NT2/D1 (cell line): ENCODE data around the gene TMCC1.
A peak's percentile ranks its signal among the peaks of the same experiment; 100 is the strongest.

ENCODE experiments used
- DNase-seq: peaks from one replicate; pipeline ENCODE4 v3.0.0-alpha.2; 2011; ENCODE audit warnings: low read depth, low spot score
- H3K27me3 ChIP-seq: 2 replicates; pipeline ENCODE4 v1.6.0; 2011; ENCODE audit warnings: mild to moderate bottlenecking; ENCODE audit not compliant: insufficient read length, insufficient read depth
- H3K36me3 ChIP-seq: 2 replicates; pipeline ENCODE4 v1.6.1; 2011; ENCODE audit warnings: mild to moderate bottlenecking, low read length, mixed read lengths; ENCODE audit not compliant: insufficient read depth, insufficient read length
- H3K4me1 ChIP-seq: 2 replicates; pipeline ENCODE4 v1.5.1; 2011; ENCODE audit not compliant: insufficient read depth, insufficient read length
- H3K4me3 ChIP-seq: 2 replicates; pipeline ENCODE4 v1.5.1; 2011; ENCODE audit warnings: low read depth; ENCODE audit not compliant: insufficient read length
- H3K9ac ChIP-seq: 2 replicates; pipeline ENCODE4 v1.6.0; 2011; ENCODE audit warnings: low read depth; ENCODE audit not compliant: insufficient read length
- H3K9me3 ChIP-seq: 2 replicates; pipeline ENCODE4 v1.5.1; 2011; ENCODE audit warnings: mild to moderate bottlenecking, low read length; ENCODE audit not compliant: insufficient read depth
- SUZ12 ChIP-seq: IDR thresholded peaks from 2 replicates; pipeline ENCODE4 v1.6.1; 2011; ENCODE audit not compliant: insufficient read length, insufficient read depth; ENCODE audit errors: extremely low read depth
- YY1 ChIP-seq: IDR thresholded peaks from 2 replicates; pipeline ENCODE4 v1.6.1; 2011; ENCODE audit not compliant: insufficient read length, insufficient read depth
- ZNF274 ChIP-seq: IDR thresholded peaks from 2 replicates; pipeline ENCODE4 v1.6.1; 2011; ENCODE audit warnings: mild to moderate bottlenecking, low read depth, low read length

The TMCC1 gene

DNA sequence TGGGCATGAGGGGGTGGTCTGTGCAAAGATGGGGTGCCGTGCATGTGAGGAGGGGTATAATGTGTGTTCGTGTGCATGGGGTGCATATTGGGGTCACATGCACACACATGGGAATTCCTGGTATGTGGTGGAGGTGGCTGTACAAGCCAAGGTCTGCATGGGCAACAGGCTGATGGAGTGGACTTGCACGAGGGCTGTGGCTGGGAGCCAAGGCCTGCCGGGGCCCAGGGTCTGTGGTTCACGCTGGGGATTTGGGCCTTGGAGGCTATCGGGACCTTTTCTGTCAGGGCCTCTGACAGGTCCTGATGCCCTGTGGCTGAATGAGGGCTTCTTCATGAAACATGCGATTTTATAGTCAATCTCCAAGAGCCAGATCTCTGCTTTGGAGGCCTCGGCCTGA lies 277.2 kb downstream of the TMCC1 start:
- TF ChIP-seq SUZ12, result no peak
- no peak for DNase-seq
- Histone ChIP-seq H3K4me1 (peaks cover 30% of the 10 kb centered on the region), H3K36me3 (no peaks in the 10 kb centered on the region), H3K4me3 (no peak overlapping the region), H3K9ac (no peak overlapping the region), H3K9me3 (no peaks in the 10 kb centered on the region), H3K27me3 (no peaks in the 10 kb centered on the region)

DNA sequence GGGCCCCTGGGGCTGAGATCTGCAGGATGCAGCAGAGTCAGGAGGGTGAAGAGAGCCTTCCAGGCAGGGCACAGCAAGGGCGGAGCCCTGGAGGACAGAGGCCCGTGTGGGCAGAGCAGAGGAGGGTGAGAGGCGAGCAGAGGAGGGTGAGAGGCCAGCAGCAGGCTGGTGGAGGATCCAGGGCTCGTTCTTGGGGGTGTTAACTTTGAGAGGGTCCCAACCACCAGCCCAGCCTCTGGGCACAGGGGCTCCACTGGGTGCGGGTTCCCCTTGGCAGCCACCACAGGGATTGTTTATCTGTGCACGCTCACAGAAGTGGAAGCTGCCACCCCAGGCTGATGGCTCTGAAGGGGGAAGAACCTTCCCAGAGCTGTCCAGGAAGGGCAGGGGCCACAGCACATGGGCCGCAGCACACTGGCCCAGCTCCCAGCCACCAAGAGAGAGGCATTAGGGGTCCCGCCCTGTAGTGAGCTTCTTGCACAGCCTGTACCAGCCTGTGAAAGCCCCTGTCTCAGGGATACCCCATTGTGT lies 277.7 kb downstream of the TMCC1 start:
- no peak overlapping the region for H3K4me3 ChIP-seq
- no peak overlapping the region for H3K9ac ChIP-seq
- no peaks in the 10 kb centered on the region for H3K27me3 ChIP-seq
- H3K4me1 ChIP-seq, result peaks cover 29% of the 10 kb centered on the region
- no peaks in the 10 kb centered on the region for H3K36me3 ChIP-seq
- no peak for TF ChIP-seq SUZ12
- TF ChIP-seq ZNF274, result no peak
- no peak for TF ChIP-seq YY1
- no peaks in the 10 kb centered on the region for H3K9me3 ChIP-seq
- DNase-seq, result no peak

DNA sequence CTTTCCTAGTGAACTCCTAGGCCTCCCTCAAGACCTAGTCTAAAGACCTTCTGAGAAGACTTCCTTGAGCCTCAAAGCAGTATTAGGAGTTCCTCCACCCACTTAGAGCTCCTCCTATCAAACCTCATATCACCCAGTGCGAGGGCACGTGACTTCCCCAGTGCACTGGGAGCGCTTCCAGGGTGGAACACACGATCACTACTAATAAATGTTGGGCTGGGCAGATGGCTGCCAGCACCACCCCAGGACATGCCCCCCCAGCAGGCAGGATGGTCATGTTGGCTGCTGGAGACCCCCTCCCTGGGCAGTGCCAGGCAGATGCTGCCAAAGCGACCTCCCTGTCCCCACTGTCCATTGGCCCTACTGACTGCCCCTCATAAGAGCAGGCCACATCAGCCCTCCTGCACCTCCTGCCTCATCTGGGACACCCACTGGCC lies 278.6 kb downstream of the TMCC1 start:
- TF ChIP-seq SUZ12 (no peak), YY1 (no peak), ZNF274 (no peak)
- H3K9ac ChIP-seq, result no peak overlapping the region
- H3K4me3 ChIP-seq, result no peak overlapping the region
- no peaks in the 10 kb centered on the region for H3K9me3 ChIP-seq
- H3K27me3 ChIP-seq, result no peaks in the 10 kb centered on the region
- H3K4me1 ChIP-seq, result peaks cover 29% of the 10 kb centered on the region
- H3K36me3 ChIP-seq, result no peaks in the 10 kb centered on the region
- DNase-seq, result no peak

DNA sequence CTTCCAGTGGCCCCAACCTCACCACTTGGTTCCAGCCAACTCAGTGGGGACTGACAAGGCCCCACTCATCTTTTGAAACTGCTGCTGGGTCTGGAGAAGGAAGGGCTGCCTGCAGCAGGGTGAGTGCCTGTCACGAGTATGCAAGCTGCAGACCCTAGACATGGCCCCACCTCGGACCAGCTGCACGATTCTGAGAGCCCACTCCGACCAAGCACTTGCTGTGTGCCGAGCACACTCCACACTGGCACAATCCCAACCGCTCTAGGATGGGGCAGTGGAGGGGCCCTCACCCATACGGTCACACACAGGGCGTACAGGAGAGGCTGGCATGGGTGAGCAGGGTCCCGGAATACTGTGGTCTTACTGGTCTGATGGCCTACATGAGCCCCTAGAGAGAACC lies 279.1 kb downstream of the TMCC1 start:
- H3K27me3 ChIP-seq, result no peaks in the 10 kb centered on the region
- TF ChIP-seq YY1 (no peak), ZNF274 (no peak), SUZ12 (no peak)
- H3K36me3 ChIP-seq, result no peaks in the 10 kb centered on the region
- H3K4me3 ChIP-seq, result no peak overlapping the region
- H3K4me1 ChIP-seq, result peaks cover 29% of the 10 kb centered on the region
- DNase-seq, result no peak
- no peaks in the 10 kb centered on the region for H3K9me3 ChIP-seq
- H3K9ac ChIP-seq, result no peak overlapping the region

DNA sequence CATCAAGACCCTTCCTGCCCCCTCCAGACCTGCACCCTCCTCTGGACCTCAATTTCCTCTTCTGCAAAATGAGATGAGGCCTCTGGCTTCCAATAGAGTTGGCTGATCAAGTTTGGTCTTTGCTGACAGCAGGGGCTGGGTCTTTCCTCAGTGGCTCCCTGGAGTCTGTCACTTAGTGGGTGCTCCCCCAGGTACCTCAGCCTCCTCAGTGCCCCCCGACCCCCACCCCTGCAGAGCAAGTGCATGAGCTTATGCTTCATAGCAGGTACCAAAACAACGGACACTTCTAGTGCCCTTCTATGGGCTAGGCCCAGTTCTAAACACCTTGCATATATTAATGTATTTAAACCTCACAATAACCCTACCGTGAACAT lies 280.2 kb downstream of the TMCC1 start:
- H3K4me1 ChIP-seq, result peaks cover 23% of the 10 kb centered on the region
- DNase-seq, result no peak
- no peaks in the 10 kb centered on the region for H3K27me3 ChIP-seq
- H3K4me3 ChIP-seq, result no peak overlapping the region
- H3K9me3 ChIP-seq, result no peaks in the 10 kb centered on the region
- H3K9ac ChIP-seq, result no peak overlapping the region
- no peak for TF ChIP-seq ZNF274
- no peak for TF ChIP-seq YY1
- no peak for TF ChIP-seq SUZ12
- no peaks in the 10 kb centered on the region for H3K36me3 ChIP-seq

DNA sequence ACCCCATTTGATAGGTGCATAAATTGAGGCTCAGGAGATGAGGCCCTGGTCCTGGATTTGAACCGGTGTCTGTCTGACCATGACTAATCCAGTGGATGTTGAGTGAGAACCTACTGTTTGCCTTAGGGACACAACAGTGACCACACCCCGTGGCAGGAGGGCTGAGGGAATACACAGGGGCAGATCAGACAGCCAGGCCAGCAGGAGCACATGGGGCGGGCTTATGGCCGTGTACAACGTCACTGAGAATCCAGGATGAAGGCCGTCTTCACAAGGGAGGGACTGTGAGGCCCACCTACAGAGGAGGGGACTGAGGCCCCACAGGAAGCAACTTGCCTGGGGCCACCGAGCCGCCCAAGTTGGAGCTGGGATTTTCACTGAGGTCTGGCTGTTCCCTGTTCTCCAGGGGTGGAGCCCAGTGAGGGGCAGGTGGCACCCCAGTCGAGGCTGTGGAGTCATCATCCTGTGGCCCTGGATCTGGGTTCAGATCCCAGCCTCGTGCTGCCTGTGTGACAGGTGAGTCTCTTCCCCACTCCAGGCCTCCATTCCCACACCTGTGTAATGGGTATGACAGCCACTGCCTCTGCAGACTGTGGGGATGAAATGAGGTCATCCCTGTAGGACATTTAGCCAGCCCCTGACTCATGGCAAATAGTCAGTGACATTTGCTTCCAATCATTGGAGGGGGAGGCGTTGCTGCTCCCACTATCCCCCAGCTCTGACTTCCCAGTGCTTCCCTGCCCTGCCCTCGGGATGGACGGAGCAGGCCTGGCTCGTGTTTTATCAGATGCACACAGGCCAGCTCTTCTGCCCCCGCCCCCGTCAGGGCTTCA lies 280.8 kb downstream of the TMCC1 start:
- no peaks in the 10 kb centered on the region for H3K9me3 ChIP-seq
- no peak for DNase-seq
- peaks cover 29% of the 10 kb centered on the region for H3K4me1 ChIP-seq
- peak overlapping the region; percentile 68 for H3K9ac ChIP-seq
- H3K27me3 ChIP-seq, result no peaks in the 10 kb centered on the region
- TF ChIP-seq SUZ12, result no peak
- no peak for TF ChIP-seq ZNF274
- TF ChIP-seq YY1, result no peak
- H3K36me3 ChIP-seq, result no peaks in the 10 kb centered on the region
- no peak overlapping the region for H3K4me3 ChIP-seq

DNA sequence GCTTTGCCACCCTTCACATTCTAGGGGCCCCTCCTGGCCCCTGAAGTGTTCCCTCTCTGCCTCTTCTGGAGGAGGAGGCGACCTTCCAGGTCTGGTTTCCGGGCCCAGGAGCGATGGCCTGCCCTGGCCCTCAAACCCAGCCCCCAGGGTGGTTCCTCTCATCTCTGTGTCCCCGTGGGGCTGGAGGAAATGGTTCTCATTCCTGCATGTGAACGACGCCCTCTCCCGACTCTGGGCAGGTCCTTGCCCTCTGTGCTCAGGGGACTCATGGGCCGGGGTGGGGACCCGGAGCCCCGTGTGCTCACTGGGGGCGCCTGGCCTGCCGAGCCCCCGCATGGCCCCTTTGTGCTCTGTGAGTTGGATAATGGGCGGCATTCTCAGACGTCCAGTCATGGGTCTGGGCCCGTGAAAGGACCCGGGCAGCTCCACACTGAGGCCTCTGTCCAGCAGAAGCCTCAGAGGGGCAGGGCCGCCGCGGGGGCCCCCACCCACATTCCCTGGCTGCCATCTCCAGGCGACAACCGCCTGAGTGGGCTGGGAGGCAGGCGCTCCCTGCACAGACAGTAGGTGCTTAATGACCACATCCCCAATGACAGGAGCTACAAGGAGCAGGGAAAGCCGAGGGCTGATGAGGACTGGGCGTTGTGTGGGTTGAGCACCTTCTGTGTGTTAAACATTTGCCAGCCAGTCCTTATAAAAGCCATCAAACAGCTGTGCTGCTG lies 281.5 kb downstream of the TMCC1 start:
- peaks cover 32% of the 10 kb centered on the region for H3K4me1 ChIP-seq
- no peaks in the 10 kb centered on the region for H3K36me3 ChIP-seq
- no peaks in the 10 kb centered on the region for H3K27me3 ChIP-seq
- H3K4me3 ChIP-seq, result no peak overlapping the region
- peak overlapping the region; percentile 71 for H3K9ac ChIP-seq
- peak; percentile 79 for DNase-seq
- no peak for TF ChIP-seq ZNF274
- no peak for TF ChIP-seq YY1
- TF ChIP-seq SUZ12, result no peak
- H3K9me3 ChIP-seq, result no peaks in the 10 kb centered on the region
